GM19099 (cell line): ENCODE data around the gene SNCAIP.

Source experiments
- POLR2A ChIP-seq: IDR thresholded peaks from 3 replicates; pipeline ENCODE4 v1.6.1; 2011; ENCODE audit warnings: low read depth; ENCODE audit not compliant: insufficient read length; ENCODE audit errors: extremely low read depth

SNCAIP gene

GRCh38 chr5:122304471-122305215, 7.4 kb upstream of the SNCAIP start:
- no peak for TF ChIP-seq POLR2A

GRCh38 chr5:122306461-122306860, 5.6 kb upstream of the SNCAIP start:
- TF ChIP-seq POLR2A: no peak

DNA sequence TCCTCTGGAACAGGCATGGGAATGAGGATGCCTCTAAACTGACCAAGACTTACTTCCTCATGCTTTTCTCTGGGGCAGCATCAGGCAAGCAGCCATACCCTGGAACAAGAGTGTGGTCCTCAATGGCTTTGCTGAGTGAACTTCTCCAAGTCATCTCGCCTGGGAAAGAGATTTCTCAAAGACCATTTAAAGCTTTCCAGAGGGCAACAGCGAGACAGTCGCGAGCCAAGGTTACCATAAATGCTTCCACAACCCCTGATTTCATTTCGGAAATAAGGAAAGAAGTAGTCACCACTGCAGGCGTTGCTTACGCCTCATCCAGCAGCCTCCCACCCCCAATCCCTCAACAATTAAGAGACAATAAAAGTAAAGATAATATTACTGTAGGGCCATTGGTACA, 1.1 kb upstream of the SNCAIP start:
- TF ChIP-seq POLR2A: no peak

GRCh38 chr5:122311497-122311960, 508 bp upstream of the SNCAIP start:
- no peak for TF ChIP-seq POLR2A

DNA sequence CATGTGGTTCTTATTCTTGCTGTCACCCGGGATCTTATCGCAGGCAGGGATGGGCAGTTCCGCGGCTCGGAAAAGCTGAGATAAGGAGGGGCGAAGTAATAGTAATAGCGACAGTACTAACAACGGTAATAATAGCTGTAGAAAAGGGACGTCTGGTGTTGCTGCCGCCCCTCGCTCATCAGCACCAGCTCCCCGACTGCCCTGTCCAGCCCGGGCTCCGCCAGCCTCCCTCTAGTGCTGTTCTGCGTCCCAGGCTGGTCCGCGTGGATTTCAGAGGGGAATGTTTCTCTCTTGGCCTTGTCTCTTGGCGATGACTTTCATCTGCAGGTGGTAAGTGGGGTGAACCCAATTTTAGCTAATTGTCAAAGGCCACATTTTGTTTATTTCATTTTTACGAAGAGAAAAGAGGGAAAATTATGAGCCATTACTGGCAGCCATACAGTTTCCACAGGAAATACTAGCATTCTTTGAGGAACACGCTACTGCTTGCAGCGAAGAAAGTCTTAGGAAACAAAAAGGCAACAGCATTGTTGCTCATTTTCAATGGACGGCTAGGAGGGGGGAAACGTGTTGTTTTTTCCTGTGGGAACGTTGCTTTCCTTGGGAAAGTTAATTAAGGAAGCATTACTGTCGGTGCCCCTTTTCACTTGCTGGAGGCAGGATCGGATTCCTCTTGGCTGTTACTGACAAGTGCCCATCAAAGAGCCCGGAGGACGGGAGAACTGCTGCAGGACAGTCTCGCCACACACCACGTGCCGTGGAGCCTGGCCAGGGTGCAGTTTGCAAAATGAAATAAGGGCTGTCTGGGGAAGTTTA, 762 bp downstream of the SNCAIP start:
- no peak for TF ChIP-seq POLR2A

DNA sequence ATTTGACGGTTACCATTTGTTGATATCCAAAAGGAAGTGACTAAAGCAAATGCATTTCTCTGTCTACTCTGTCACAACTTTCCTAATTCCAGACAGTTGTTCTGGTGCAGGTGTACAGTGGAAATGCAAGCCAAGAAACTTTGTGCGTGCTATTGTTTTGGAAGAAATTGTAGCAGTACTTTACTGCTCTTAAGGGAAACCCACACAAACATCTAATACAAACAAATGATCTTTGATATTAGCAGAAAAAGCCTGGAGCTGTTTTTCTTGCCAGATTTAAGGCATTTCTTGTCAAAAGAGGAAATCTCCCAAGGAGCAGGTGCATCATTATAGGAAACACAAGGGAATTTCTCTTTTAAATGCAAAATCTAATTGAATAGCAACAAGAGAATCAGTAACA, 2.0 kb downstream of the SNCAIP start:
- TF ChIP-seq POLR2A: no peak

DNA sequence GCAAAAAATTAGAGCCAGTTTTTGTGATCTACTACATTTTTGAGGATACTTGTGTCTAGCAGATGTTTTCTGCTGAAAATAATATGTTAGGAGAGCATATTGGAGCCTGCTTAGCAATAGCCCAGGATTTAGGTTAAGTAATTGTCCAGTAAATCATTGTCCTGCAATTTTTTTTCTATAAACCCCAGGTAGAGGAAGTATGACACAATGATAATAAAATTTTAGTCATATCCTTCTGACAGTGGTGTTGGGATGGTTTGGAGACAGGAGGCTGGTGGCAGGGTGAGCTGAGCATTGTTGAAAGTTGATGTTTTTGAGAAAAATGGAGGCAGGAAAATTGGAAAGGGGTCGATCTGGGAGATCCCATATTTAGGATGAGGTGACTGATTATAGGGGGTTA, 3.5 kb downstream of the SNCAIP start:
- no peak for TF ChIP-seq POLR2A

GRCh38 chr5:122316656-122317055, 4.6 kb downstream of the SNCAIP start:
- no peak for TF ChIP-seq POLR2A

DNA sequence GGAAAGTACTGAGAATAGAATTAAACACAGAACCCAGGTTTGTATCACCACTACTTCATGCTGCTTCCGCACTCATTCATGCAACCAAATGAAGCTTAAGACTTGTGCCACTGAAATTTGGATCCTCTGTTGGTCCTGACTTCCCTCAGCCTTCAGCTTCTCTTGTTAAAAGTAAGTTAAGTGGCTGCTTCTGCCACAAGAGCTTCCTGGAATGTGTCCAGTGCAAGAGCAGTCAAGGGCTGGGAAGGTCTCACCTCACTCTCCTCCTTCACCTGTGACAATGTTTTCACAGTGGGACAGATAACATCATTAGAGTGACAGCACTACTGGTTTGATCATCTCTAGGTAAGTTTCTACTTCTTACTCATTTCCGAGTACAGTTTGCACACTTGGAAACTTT, 7.9 kb downstream of the SNCAIP start:
- no peak for TF ChIP-seq POLR2A

- TF ChIP-seq POLR2A: no peak
These were observed 9.9 kb downstream of the SNCAIP start for GRCh38 chr5:122321921-122322320.

DNA sequence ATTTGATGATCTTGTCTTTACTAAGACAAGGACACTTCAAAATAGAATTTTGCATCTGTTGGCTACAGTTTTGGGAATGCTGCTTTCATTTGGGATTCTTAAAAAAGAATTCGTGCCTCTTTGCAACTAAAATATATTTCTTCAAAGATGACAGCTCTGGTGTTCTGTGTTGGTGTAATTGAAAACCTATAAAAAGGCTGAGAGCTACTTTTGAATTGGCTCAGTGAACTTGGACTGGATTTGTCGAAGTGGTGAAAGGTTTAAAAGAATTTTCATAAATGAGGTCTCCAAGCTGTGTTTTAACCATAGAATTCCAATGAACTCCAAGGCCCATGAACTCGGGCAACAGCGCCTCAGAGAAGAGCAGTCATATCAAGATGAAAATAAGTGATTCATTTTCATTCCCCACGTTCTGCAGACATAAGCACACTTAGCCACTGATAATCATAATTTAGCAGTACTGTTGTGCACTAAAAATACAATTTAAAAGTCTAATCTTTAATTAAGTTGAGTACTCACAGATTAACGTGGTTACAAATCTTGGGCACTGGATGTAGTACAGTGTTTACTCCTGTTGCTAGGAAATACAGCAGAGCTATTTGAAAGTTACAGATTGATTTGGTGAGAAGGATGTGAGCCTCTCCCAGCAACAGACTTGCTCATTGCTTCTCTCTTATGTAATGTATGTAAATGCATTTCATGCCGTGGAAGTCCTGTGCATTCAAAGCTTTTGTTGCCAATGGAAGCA, 10.9 kb downstream of the SNCAIP start:
- TF ChIP-seq POLR2A: no peak

- no peak for TF ChIP-seq POLR2A
These were observed 11.7 kb downstream of the SNCAIP start for GRCh38 chr5:122323738-122324137.

GRCh38 chr5:122327110-122327509, 15.1 kb downstream of the SNCAIP start:
- no peak for TF ChIP-seq POLR2A

- TF ChIP-seq POLR2A: no peak
These were observed 18.8 kb downstream of the SNCAIP start for GRCh38 chr5:122330881-122331280.
